ENCODE data around the gene SMAD6. TPM values are rescaled to one million over a fixed set of nuclear protein-coding genes. Genes with fewer than 3 reads are reported as not detected.

SMAD6 gene
- total and polyA plus RNA-seq, 7 donors, result 0.52 to 5.5 (median 3.0) TPM

DNA sequence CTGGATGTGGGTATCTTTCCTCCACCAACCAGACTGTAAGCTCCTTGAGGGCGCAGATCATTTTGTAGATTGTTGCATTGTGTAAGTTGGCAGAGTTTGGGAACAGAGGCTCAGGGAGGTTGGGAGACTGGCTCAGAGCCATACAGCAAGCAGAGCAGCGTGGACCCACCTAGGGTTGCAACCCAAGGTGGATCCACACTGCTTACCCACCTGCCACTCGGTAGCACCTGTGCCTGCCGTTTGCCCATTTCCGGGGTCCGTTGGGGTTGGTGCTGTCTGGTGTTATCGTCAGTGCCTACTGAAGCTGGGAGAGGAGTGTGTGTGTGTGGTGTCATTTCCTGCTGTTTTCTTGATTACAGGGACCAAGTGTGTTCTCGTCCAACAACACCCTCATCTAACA is 19.0 kb downstream of the SMAD6 start:
- Histone ChIP-seq H3K4me3 (no peak overlapping the region), H3K27me3 (ENCODE audit: insufficient read depth in 3 of 3, low read length in 2 of 3) (no peaks in the 10 kb centered on the region), H3K9me3 (no peaks in the 10 kb centered on the region), H3K27ac (no peak overlapping the region), H3K36me3 (ENCODE audit: insufficient read depth in 1 of 2, low read depth in 1 of 2) (peaks cover 0 to 10% of the 10 kb centered on the region in 2 donors), H3K4me1 (no peaks in the 10 kb centered on the region)
- ATAC-seq (no peak), DNase-seq (no peak)
- TF ChIP-seq, protein P1, sequence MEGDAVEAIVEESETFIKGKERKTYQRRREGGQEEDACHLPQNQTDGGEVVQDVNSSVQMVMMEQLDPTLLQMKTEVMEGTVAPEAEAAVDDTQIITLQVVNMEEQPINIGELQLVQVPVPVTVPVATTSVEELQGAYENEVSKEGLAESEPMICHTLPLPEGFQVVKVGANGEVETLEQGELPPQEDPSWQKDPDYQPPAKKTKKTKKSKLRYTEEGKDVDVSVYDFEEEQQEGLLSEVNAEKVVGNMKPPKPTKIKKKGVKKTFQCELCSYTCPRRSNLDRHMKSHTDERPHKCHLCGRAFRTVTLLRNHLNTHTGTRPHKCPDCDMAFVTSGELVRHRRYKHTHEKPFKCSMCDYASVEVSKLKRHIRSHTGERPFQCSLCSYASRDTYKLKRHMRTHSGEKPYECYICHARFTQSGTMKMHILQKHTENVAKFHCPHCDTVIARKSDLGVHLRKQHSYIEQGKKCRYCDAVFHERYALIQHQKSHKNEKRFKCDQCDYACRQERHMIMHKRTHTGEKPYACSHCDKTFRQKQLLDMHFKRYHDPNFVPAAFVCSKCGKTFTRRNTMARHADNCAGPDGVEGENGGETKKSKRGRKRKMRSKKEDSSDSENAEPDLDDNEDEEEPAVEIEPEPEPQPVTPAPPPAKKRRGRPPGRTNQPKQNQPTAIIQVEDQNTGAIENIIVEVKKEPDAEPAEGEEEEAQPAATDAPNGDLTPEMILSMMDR (IDR thresholded peaks at IDR 0.05), result no peak
- intact Hi-C loops (cut with DNase I), result no loop called here
- WGBS, 3 donors, result 84 to 95% (median 87%) methylated on average over 8 of the region's 8 CpGs

DNA sequence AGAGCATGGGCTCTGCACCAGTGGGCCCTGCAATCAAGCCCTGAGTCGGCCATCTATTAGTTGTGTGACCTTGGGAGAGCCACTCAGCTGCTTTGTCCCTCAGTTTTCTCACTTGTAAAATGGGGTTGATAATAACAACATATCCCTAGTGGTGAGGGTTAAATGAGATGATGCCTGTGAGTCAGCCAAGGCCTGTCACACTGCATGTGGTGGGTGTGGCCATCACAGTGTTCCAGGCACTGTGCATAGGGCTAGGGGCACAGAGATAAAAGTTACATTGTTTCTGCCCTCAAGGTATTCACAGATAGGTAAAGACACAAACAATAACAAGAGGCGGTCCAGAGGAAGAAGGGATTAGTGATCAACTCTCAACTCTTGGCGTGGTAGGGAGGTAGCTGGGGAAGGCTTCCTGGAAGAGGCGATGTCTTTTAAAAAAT is 19.5 kb downstream of the SMAD6 start:
- ATAC-seq, result no peak
- H3K36me3 ChIP-seq (ENCODE audit: insufficient read depth in 1 of 2, low read depth in 1 of 2), result peaks cover 0 to 6% of the 10 kb centered on the region in 2 donors
- intact Hi-C loops (cut with DNase I), result no loop called here
- no peak overlapping the region for H3K27ac ChIP-seq
- TF ChIP-seq, protein P1 (IDR thresholded peaks at IDR 0.05), result no peak
- no peak overlapping the region for H3K4me3 ChIP-seq
- H3K9me3 ChIP-seq, result no peaks in the 10 kb centered on the region
- WGBS, 3 donors, result 93 to 96% (median 95%) methylated on average over 4 of the region's 4 CpGs
- no peaks in the 10 kb centered on the region for H3K4me1 ChIP-seq
- H3K27me3 ChIP-seq (ENCODE audit: insufficient read depth in 3 of 3, low read length in 2 of 3), result no peaks in the 10 kb centered on the region
- DNase-seq, result no peak

DNA sequence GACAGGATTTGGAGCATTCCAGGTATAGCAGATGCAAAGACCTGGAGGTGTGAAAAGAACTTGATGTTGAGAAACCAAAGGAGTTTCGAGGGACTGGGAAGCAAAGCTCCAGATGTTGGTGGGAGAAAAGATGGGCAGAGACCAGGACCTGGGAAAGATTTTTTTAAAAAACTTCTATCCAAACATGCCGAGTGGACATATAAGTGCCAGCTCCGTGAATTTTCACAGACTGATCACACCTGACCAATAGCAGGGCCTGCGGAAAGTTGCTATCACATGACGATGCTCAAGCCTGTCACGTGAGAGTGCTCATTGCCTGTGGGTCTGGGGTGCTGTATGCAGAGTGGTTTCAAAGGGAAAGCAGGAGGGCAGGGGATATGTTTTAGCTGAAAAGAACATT is 19.9 kb downstream of the SMAD6 start:
- WGBS, 3 donors, result 63 to 93% (median 75%) methylated on average over 6 of the region's 6 CpGs
- Histone ChIP-seq H3K36me3 (ENCODE audit: insufficient read depth in 1 of 2, low read depth in 1 of 2) (peaks cover 0 to 4% of the 10 kb centered on the region in 2 donors), H3K4me1 (no peaks in the 10 kb centered on the region), H3K27ac (no peak overlapping the region), H3K4me3 (no peak overlapping the region), H3K27me3 (ENCODE audit: insufficient read depth in 3 of 3, low read length in 2 of 3) (no peaks in the 10 kb centered on the region), H3K9me3 (no peaks in the 10 kb centered on the region)
- TF ChIP-seq, protein P1 (IDR thresholded peaks at IDR 0.05), result no peak
- ATAC-seq, result no peak
- DNase-seq, result no peak
- intact Hi-C loops (cut with DNase I), result no loop called here

DNA sequence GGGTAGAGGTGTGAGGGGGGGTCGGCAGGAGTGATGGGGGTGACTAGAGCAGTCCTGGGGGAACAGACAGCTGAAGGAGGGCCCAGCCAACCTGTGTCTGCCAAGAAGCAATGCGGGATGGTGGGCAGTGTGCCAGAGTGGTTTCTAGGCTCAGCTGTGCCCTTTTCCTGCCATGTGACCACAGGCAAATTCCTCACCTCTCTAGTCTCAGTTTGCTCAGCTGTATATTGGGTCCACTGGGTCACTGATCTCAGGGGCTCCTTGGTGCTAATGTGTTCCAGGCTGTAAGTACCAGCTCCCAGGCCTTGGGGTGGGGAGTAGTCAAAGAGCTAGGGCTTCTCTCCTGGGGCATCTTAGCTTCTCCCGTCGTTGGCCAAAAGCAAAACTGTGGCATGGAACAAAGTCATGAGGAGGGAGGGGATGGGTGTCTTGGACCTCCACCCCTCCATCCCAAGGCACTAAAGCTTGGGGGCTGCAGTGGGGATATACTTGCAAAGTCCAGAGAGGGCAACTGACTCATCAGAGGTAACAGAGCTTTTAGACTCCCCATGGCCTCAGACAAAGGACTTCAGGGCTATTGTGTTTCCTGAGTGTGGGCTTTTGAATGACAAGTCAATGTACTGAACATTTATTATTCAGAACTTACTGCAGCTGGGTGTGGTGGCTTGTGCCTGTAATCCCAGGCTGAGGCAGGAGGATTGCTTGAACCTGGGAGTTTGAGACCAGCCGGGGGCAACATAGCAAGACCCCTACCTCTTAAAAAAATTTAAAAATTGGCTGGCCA is 20.9 kb downstream of the SMAD6 start:
- ATAC-seq, result no peak
- TF ChIP-seq, protein P1 (IDR thresholded peaks at IDR 0.05), result no peak
- no peaks in the 10 kb centered on the region for H3K4me1 ChIP-seq

More for the DNA sequence above, 20.9 kb downstream of the SMAD6 start:
- WGBS, 3 donors, result 63 to 75% (median 64%) methylated on average over 5 of the region's 5 CpGs
- H3K4me3 ChIP-seq, result no peak overlapping the region
- H3K9me3 ChIP-seq, result no peaks in the 10 kb centered on the region
- intact Hi-C loops (cut with DNase I), result no loop called here
- no peaks in the 10 kb centered on the region for H3K36me3 ChIP-seq (ENCODE audit: insufficient read depth in 1 of 2, low read depth in 1 of 2)
- no peak overlapping the region for H3K27ac ChIP-seq
- H3K27me3 ChIP-seq (ENCODE audit: insufficient read depth in 3 of 3, low read length in 2 of 3), result no peaks in the 10 kb centered on the region
- DNase-seq, result no peak

All from psoas muscle (tissue), 8 donors.